Keratinocyte (primary cell): ENCODE measurements around the gene LGALS7. TPM values are rescaled to one million over a fixed set of nuclear protein-coding genes. Genes with fewer than 3 reads are reported as not detected.
A peak's percentile ranks its signal among the peaks of the same experiment; 100 is the strongest.

Experiments
- DNase-seq: peaks from one replicate; pipeline ENCODE4 v3.0.0-alpha.2; 2011; ENCODE audit warnings: low read depth, missing footprints, low spot score
- FAIRE-seq: peaks from 2 replicates; lab custom pipeline; 2011; peaks lifted over from hg19 to GRCh38; lab: Jason Lieb, UNC
- H2AFZ ChIP-seq: 2 replicates; pipeline ENCODE4 v1.6.0; 2012; ENCODE audit warnings: low read length, control low read depth, inconsistent platforms; ENCODE audit not compliant: control insufficient read depth
- H3K27ac ChIP-seq: 2 replicates; pipeline ENCODE4 v1.5.1; 2011; ENCODE audit warnings: low read length; ENCODE audit not compliant: control insufficient read depth, insufficient read depth
- H3K27me3 ChIP-seq: 3 replicates; pipeline ENCODE4 v1.6.0; 2011; ENCODE audit warnings: low read length; ENCODE audit not compliant: control insufficient read depth, insufficient read depth; ENCODE audit errors: extremely low read depth
- H3K36me3 ChIP-seq, 2 experiments: 2 replicates in 1 of 2; 3 replicates in 1 of 2; pipeline ENCODE4 v1.5.1; 2011; ENCODE audit warnings: low read length in 2 of 2, mild to moderate bottlenecking in 1 of 2; ENCODE audit not compliant: control insufficient read depth in 2 of 2, insufficient read depth in 2 of 2; ENCODE audit errors: extremely low read depth in 1 of 2
- H3K4me1 ChIP-seq: 3 replicates; pipeline ENCODE4 v1.5.1; 2011; ENCODE audit warnings: low read length; ENCODE audit not compliant: control insufficient read depth, insufficient read depth; ENCODE audit errors: extremely low read depth
- H3K4me2 ChIP-seq: 3 replicates; pipeline ENCODE4 v1.6.0; 2011; ENCODE audit warnings: low read depth, low read length; ENCODE audit not compliant: control insufficient read depth, insufficient read depth; ENCODE audit errors: extremely low read depth
- H3K4me3 ChIP-seq, 3 experiments: fragments of 200-600 bp in 1 of 3; sonication (generic) in 1 of 3; 2 replicates in 2 of 3; 3 replicates in 1 of 3; pipeline ENCODE4 v1.5.1; 2011 to 2016; ENCODE audit warnings: low read length in 3 of 3, mild to moderate bottlenecking in 3 of 3, control low read depth in 2 of 3, inconsistent platforms in 1 of 3, low read depth in 1 of 3, mixed read lengths in 1 of 3, mixed run types in 1 of 3, moderate library complexity in 1 of 3; ENCODE audit not compliant: control insufficient read depth in 2 of 3, insufficient read depth in 2 of 3; ENCODE audit errors: extremely low read depth in 1 of 3
- H3K79me2 ChIP-seq: 2 replicates; pipeline ENCODE4 v1.6.0; 2012; ENCODE audit warnings: low read length; ENCODE audit not compliant: control insufficient read depth, insufficient read depth
- H3K9ac ChIP-seq: 3 replicates; pipeline ENCODE4 v1.6.0; 2011; ENCODE audit warnings: low read length; ENCODE audit not compliant: control insufficient read depth, insufficient read depth; ENCODE audit errors: extremely low read depth
- H3K9me1 ChIP-seq: 3 replicates; pipeline ENCODE4 v1.6.0; 2011; ENCODE audit warnings: low read length; ENCODE audit not compliant: control insufficient read depth, insufficient read depth; ENCODE audit errors: extremely low read depth
- H3K9me3 ChIP-seq: 2 replicates; pipeline ENCODE4 v1.5.1; 2012; ENCODE audit warnings: low read depth, low read length; ENCODE audit not compliant: control insufficient read depth
- H4K20me1 ChIP-seq: 3 replicates; pipeline ENCODE4 v1.6.0; 2011; ENCODE audit warnings: low read length; ENCODE audit not compliant: control insufficient read depth, insufficient read depth; ENCODE audit errors: extremely low read depth
- CTCF ChIP-seq, 3 experiments: IDR thresholded peaks in 1 of 3; conservative IDR thresholded peaks in 1 of 3; optimal IDR thresholded peaks in 1 of 3; 2 replicates in 2 of 3; 3 replicates in 1 of 3; pipeline versions ENCODE3 to v1.5.1; 2011; ENCODE audit warnings: low read length in 3 of 3, mild to moderate bottlenecking in 3 of 3, moderate library complexity in 2 of 3, control low read depth in 1 of 3, inconsistent platforms in 1 of 3; ENCODE audit not compliant: insufficient read depth in 2 of 3; ENCODE audit errors: extremely low read depth in 1 of 3
- EZH2 ChIP-seq: IDR thresholded peaks from one replicate; pipeline ENCODE4 v1.6.1; 2012; ENCODE audit warnings: inconsistent platforms, mild to moderate bottlenecking, low read length, moderate library complexity
- dilution Hi-C: fragments of 300-500 bp; cut with MboI; formaldehyde crosslinking; loops from one replicate; pipeline ENCODE4 v1.7.0; 2020; ENCODE audit warnings: low sequenced_read_pairs; ENCODE audit not compliant: extremely low pct_ligation_motif_present
- polyA plus RNA-seq, 5 experiments: library from polyadenylated mRNA; depleted of rRNA in 3 of 5; stranded (reverse) in 3 of 5; stranded (forward) in 1 of 5; unstranded in 1 of 5; fragments of >200 nt; gene quantifications; 1 replicate in 1 of 5; 2 replicates in 3 of 5; 3 replicates in 1 of 5; pipeline versions ENCODE4 v1.2.1 to v1.2.3, GENCODE V29; 2011 to 2012; ENCODE audit warnings: missing spikeins in 2 of 5, low read depth in 1 of 5, low replicate concordance in 1 of 5

The LGALS7 gene
- polyA plus RNA-seq, 1 donor (not counting 4 experiments of a cell fraction or from before 2014, with no cell fraction given) = 9.1 TPM

- Histone ChIP-seq H3K27me3 (no peaks in the 10 kb centered on the region), H3K9me1 (peaks cover 3% of the 10 kb centered on the region), H4K20me1 (no peaks in the 10 kb centered on the region), H3K36me3 (peaks cover 7 to 17% of the 10 kb centered on the region in 2 experiments), H3K4me1 (peaks cover 30% of the 10 kb centered on the region), H3K4me2 (peak overlapping the region; percentile 32), H3K27ac (peak overlapping the region; percentile 48), H3K79me2 (no peaks in the 10 kb centered on the region), H3K9me3 (no peaks in the 10 kb centered on the region), H2AFZ (no peak overlapping the region), H3K4me3 (peak overlapping the region in 2 of 3 experiments; percentile 25 to 37), H3K9ac (no peak overlapping the region)
- dilution Hi-C loops = no loop called here
- TF ChIP-seq CTCF (optimal IDR thresholded peaks at IDR 0.05 in 1 of 3, IDR thresholded peaks at IDR 0.05 in 1 of 3, conservative IDR thresholded peaks at IDR 0.05 in 1 of 3; ENCODE audit: extremely low read depth in 1 of 3, insufficient read depth in 2 of 3, low read length in 3 of 3) (no peak), EZH2 (no peak)
- no peak for DNase-seq
- no peak for FAIRE-seq
Measured at GRCh38 chr19:38735257-38735686, 38.0 kb downstream of the LGALS7 start.

GRCh38 chr19:38734426-38735256 lies 38.7 kb downstream of the LGALS7 start:
- dilution Hi-C loops = no loop called here
- DNase-seq = no peak
- peak overlapping the region; percentile 3 for H3K9ac ChIP-seq
- peak overlapping the region; percentile 48 for H3K27ac ChIP-seq
- H3K9me3 ChIP-seq = no peaks in the 10 kb centered on the region
- H3K79me2 ChIP-seq = no peaks in the 10 kb centered on the region
- H2AFZ ChIP-seq = no peak overlapping the region
- H3K9me1 ChIP-seq = peaks cover 3% of the 10 kb centered on the region
- peaks cover 7 to 20% of the 10 kb centered on the region in 2 experiments for H3K36me3 ChIP-seq
- H3K4me2 ChIP-seq = peak overlapping the region; percentile 32
- peak overlapping the region in 2 of 3 experiments; percentile 25 to 37 for H3K4me3 ChIP-seq
- no peaks in the 10 kb centered on the region for H4K20me1 ChIP-seq
- H3K27me3 ChIP-seq = no peaks in the 10 kb centered on the region
- H3K4me1 ChIP-seq = peaks cover 27% of the 10 kb centered on the region
- no peak for TF ChIP-seq CTCF (optimal IDR thresholded peaks at IDR 0.05 in 1 of 3, IDR thresholded peaks at IDR 0.05 in 1 of 3, conservative IDR thresholded peaks at IDR 0.05 in 1 of 3; ENCODE audit: extremely low read depth in 1 of 3, insufficient read depth in 2 of 3, low read length in 3 of 3)
- no peak for TF ChIP-seq EZH2
- FAIRE-seq = peak; percentile 66
